BJ (cell line): ENCODE measurements around the gene CDH6. TPM values are rescaled to one million over a fixed set of nuclear protein-coding genes. Genes with fewer than 3 reads are reported as not detected.

ENCODE experiments used
- CTCF ChIA-PET: fragments of 350-600 bp; formaldehyde crosslinking; extraction: SDS; loops from one replicate; lab custom pipeline; 2021; ENCODE audit warnings: antibody characterized with exemption, inconsistent platforms; lab: Yijun Ruan, JAX
- POLR2A ChIA-PET: fragments of 300-600 bp; sonication (Branson Sonifier 250); formaldehyde crosslinking; extraction: SDS; loops from one replicate; lab custom pipeline; 2021; ENCODE audit warnings: antibody characterized with exemption; lab: Charles Lee
- DNase-seq: peaks from one replicate; pipeline ENCODE4 v3.0.0-alpha.2; 2011; ENCODE audit warnings: low read depth
- H3K27me3 ChIP-seq: 2 replicates; pipeline ENCODE4 v1.6.0; 2011; ENCODE audit warnings: low read length; ENCODE audit not compliant: control insufficient read depth, insufficient read depth
- H3K36me3 ChIP-seq: 2 replicates; pipeline ENCODE4 v1.5.1; 2011; ENCODE audit warnings: low read length; ENCODE audit not compliant: control insufficient read depth, insufficient read depth
- H3K4me3 ChIP-seq: 2 replicates; pipeline ENCODE4 v1.5.1; 2011; ENCODE audit warnings: low read depth, mild to moderate bottlenecking, control low read depth, low read length
- CTCF ChIP-seq: IDR thresholded peaks from 2 replicates; pipeline ENCODE4 v1.5.1; 2011; ENCODE audit warnings: low read depth, mild to moderate bottlenecking, control low read depth, inconsistent platforms, low read length, moderate library complexity; ENCODE audit not compliant: insufficient read depth
- polyA plus RNA-seq: library from polyadenylated mRNA; depleted of rRNA; stranded (reverse); fragments of >200 nt; gene quantifications from 2 replicates; pipeline ENCODE4 v1.2.3, GENCODE V29; 2011

CDH6 gene
- polyA plus RNA-seq, 1 experiment = 2.9 TPM

- no peak for TF ChIP-seq CTCF
- no peaks in the 10 kb centered on the region for H3K27me3 ChIP-seq
- H3K36me3 ChIP-seq = no peaks in the 10 kb centered on the region
- CTCF ChIA-PET = interaction anchor here (2.2 kb wide), 1 partner anchor 10 kb away, joined by 9 read pairs; no protein-coding TSS in a partner anchor
- no peak overlapping the region for H3K4me3 ChIP-seq
- no peak for DNase-seq
- POLR2A ChIA-PET = no interaction called here
These were observed 150.5 kb downstream of the CDH6 start for GRCh38 chr5:31343946-31344345.

GRCh38 chr5:31346896-31347551, 153.5 kb downstream of the CDH6 start:
- CTCF ChIA-PET = interaction anchor here (1.0 kb wide), 1 partner anchor 10 kb away, joined by 3 read pairs; no protein-coding TSS in a partner anchor
- DNase-seq = no peak
- no peak overlapping the region for H3K4me3 ChIP-seq
- no peak for TF ChIP-seq CTCF
- POLR2A ChIA-PET = no interaction called here
- H3K27me3 ChIP-seq = no peaks in the 10 kb centered on the region
- H3K36me3 ChIP-seq = no peaks in the 10 kb centered on the region

DNA sequence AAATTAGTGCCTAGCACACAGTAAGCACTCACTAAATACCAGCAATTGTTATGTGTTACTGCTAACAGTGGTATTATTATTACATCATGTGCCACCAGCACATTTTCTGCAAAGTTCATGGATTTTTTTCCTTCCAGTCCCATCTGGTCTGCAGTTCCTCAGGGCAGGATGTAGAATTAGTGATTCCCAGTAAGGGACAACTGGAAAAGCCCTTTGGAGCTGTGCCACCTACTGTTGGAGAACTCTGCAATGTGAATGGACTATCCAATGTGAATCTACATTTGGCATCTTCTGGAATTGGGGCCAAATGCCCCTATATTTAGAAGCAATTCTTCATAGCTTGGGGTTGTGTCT, 154.0 kb downstream of the CDH6 start:
- no peak overlapping the region for H3K4me3 ChIP-seq
- POLR2A ChIA-PET = no interaction called here
- no peak for TF ChIP-seq CTCF
- CTCF ChIA-PET = interaction anchor here (1.0 kb wide), 1 partner anchor 10 kb away, joined by 3 read pairs; no protein-coding TSS in a partner anchor
- H3K27me3 ChIP-seq = no peaks in the 10 kb centered on the region
- H3K36me3 ChIP-seq = no peaks in the 10 kb centered on the region
- DNase-seq = no peak

DNA sequence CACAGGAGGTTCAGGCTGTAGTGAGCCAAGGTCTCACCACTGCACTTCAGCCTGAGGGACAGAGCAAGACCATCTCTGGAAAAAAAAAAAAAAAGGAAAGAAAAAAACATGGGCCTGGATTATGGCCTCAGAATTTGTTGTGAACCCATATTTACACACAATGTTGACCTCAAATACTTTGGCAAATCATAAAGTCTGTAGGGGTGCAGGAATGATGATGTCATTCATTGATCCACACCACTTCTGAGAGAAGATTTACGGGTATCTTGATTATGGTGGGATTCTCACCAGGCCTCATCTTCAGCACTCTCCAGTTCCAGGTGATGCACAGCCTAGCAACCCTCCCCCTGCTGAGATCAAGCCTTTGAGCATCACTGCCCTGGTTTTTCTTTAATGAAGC, 156.9 kb downstream of the CDH6 start:
- H3K36me3 ChIP-seq = no peaks in the 10 kb centered on the region
- TF ChIP-seq CTCF = no peak
- DNase-seq = no peak
- ChIA-PET POLR2A (no interaction called here), CTCF (no interaction called here)
- H3K4me3 ChIP-seq = no peak overlapping the region
- H3K27me3 ChIP-seq = no peaks in the 10 kb centered on the region

DNA sequence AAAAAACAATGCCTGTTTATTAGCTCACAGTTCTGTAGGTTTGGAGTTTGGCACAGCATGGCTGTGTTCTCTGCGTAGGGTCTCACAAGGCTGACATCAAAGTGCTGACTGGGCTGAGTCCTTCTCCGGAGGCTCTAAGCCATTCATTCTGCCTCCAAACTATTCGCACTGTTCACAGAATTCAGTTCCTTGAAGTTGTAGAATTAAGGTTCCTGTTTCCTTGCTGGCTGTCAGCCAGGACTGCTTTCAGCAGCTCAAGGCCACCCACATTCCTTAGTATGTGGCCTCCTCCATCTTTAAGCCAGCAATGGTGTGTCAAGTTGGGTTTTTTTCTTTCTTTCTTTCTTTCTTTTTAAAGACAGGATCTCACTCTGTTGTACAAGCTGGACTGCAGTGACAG, 161.9 kb downstream of the CDH6 start:
- H3K27me3 ChIP-seq = no peaks in the 10 kb centered on the region
- POLR2A ChIA-PET = no interaction called here
- H3K4me3 ChIP-seq = no peak overlapping the region
- CTCF ChIA-PET = interaction anchor here (2.7 kb wide), 1 partner anchor 11 kb away, joined by 9 read pairs; no protein-coding TSS in a partner anchor
- TF ChIP-seq CTCF = no peak
- H3K36me3 ChIP-seq = no peaks in the 10 kb centered on the region
- DNase-seq = no peak
